HG02623 (cell line): ENCODE data around the gene LPO.

Experiments
- ATAC-seq: cut with Tn5 transposase; IDR thresholded peaks from one replicate; pipeline ENCODE4 v1.9.1; 2021; ENCODE audit warnings: moderate library complexity; ENCODE audit not compliant: unreplicated experiment

The LPO gene

DNA sequence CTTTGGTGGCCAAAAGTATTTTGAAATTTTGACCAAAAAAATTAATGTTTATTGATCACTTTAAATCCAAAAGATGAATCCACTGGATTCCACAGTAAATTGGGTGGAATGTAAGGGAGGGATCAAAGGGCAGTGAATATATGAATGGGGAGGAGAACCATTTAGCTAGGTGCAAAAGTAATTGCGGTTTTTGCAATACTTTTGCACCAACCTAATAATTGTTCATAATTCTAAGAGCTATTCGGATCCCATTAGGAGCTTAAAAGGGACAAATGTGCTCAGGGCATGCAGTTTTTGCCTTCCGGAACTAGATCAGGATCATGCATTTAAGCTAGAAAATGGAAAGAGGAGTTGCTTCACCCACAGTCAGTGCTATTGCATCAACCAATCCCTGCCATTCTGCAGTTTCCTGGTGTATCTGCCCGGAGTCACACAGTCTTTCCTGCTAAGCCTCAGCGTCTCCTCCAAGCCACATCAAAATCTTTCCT lies at the start of gene LPO:
Gene LPO, plus strand, starts transcription at position 438 of the 488 bp plus-strand sequence. CDS start 4,396 bp downstream, outside the sequence.
- ATAC-seq = no peak

- ATAC-seq = no peak
Measured at GRCh38 chr17:58189436-58190146, 48.8 kb upstream of the LPO start.

- no peak for ATAC-seq
Measured at GRCh38 chr17:58191241-58191896, 47.0 kb upstream of the LPO start.

DNA sequence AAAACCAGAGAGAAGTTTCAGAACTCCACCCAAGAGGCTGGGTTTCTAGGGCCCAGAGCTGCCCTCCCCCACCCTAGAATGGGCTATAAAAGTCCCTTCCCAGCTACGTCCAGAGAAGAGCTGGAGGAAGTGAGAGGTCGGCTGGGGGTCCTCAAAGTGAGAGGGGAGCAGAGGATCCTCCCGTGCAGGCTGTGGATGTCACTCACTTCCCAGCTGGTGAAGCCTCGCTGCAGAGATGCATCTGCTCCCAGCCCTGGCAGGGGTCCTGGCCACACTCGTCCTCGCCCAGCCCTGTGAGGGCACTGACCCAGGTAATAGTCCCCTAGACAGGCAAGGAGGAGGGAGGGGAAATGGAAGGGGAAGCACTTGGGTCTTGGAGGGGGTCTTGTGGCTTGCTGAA lies 45.8 kb upstream of the LPO start, which contains the start of gene EPX:
Gene EPX, plus strand, starts transcription at position 115 of the 400 bp plus-strand sequence. Its CDS starts 121 bp downstream, at position 236.
- ATAC-seq = no peak

GRCh38 chr17:58193641-58194255 lies 44.6 kb upstream of the LPO start:
- ATAC-seq = no peak

GRCh38 chr17:58195518-58196123 lies 42.8 kb upstream of the LPO start:
- ATAC-seq = no peak

- no peak for ATAC-seq
Measured at GRCh38 chr17:58196610-58197009, 41.8 kb upstream of the LPO start.

GRCh38 chr17:58200024-58200633 lies 38.3 kb upstream of the LPO start:
- no peak for ATAC-seq

- no peak for ATAC-seq
Measured at GRCh38 chr17:58202859-58203258, 35.5 kb upstream of the LPO start.

GRCh38 chr17:58204796-58205195 lies 33.6 kb upstream of the LPO start:
- no peak for ATAC-seq

DNA sequence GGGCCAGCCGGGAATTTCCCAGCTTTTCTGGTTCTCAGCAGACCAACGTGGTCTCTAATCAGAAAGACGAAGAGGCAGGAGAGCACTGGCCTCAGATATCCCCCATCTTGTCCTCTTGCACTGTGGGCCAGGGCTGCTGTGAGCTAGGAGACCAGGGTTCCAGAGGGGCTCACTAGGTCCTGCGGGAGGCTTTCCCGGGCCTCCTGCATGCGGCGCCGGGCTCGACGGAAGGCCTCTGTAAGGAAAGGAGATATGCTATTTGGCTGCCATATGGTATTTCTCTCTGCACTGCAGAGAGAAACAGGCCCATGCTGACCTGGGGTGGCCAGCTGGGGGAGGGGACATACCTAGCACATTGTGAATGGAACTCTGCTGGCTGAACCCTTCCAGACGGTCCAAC lies 32.4 kb upstream of the LPO start:
- ATAC-seq = no peak

- ATAC-seq = no peak
Measured at GRCh38 chr17:58207451-58207850, 30.9 kb upstream of the LPO start.

DNA sequence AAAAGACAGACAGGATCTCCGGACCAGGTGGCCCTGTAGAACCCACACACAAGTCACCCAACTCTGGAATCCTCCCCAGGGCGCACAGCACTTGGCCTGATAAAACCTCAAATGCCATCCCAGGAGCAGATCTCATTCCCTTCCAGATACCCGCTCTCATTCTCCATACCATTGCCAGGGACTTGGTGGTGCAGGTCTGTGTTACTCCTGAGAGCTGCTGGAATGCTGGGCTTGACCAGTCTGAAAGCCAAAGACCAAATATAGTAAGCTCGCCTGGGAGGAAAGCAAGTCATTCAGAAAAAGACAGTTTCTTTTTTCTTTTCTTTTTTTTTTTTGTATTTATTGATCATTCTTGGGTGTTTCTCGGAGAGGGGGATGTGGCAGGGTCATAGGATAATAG lies 30.0 kb upstream of the LPO start:
- ATAC-seq = no peak

GRCh38 chr17:58210922-58211321 lies 27.5 kb upstream of the LPO start:
- ATAC-seq = no peak

DNA sequence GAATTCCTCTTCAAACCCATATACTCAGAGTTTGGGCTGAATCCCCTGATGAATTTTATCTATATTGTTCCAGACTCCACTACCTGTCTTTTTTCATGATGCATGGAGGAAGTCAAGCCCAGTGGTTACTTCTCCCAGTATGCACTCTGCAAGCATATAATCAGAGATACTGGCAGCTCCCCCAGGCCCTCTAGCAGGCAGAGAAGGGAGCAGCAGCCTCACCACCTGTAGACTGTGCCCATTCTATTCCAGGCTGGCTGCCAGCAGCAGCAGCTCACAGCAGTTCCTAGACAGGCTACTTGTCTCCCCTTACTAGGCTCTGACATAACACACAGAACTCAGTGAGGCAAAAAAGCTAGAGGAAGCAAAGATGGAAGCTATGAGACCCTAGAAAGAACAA lies 22.7 kb upstream of the LPO start:
- ATAC-seq = no peak

- no peak for ATAC-seq
Measured at GRCh38 chr17:58217766-58218165, 20.6 kb upstream of the LPO start.

DNA sequence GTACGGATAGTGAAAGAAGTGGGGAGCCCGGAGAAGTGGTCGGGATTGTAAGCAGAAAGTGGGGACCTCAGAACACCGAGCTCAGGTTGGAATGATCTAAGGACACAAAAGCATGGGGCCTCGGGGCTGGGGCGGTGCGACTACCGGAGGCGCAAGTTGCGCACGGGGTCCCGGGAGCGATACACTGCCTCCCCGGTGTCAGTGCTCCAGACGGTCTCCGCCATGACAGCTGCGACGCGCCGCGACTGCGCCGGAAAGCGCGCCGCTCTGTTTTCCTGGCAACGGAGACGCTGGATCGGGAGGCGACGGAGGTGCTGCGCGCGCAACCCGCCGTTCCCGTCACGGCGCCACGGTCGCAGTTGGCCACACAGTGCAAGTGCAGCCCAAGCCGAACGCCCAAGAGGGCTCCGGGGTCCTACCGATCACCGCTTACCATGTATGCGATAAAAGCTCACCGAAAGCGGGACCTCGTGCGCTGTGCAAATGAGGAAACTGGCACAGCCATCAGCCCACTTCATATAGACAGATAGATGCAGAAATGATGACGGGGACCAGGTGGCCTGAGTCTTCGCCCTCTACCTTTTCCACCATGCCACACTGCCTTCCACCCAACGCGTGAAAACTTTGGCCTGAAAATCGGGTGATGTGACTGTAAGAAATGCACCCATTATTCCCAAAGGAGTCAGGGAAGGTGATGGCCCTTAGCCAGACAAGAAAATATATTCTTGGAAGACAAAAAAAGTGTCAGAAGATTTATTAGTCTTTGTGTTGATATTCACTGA lies 19.2 kb upstream of the LPO start, which contains the start of gene MKS1:
Gene MKS1, minus strand, starts transcription at position 249 of the 782 bp plus-strand sequence. Its CDS starts 25 bp downstream, at position 224.
- peak; percentile 97 for ATAC-seq

DNA sequence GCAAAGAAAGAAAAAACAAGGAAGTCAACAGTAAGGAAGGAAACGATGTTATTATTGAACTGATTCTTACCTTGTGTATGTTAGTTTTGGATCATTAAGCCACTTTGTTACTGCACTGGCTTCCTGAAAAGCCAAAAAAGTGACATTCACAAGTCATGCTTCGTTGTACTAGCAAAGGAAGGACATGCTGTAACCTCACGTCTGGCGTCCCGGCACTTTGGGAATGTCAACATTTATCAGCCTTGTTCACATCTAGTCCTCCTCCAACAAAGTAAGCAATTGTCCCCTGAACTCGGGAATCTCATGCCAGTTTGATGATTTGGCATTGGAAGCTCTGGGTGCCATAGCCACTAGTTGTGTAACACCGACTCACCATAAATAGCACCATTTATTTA lies 18.6 kb upstream of the LPO start:
- ATAC-seq = no peak

GRCh38 chr17:58224315-58224714 lies 14.1 kb upstream of the LPO start:
- ATAC-seq = no peak

- ATAC-seq = no peak
Measured at GRCh38 chr17:58227733-58228132, 10.7 kb upstream of the LPO start.
